Testis (tissue), 3 donors: ENCODE data around the gene CACNA2D3. TPM values are rescaled to one million over a fixed set of nuclear protein-coding genes. Genes with fewer than 3 reads are reported as not detected.

Experiments used
- DNase-seq: peaks from one replicate; pipeline ENCODE4 v3.0.0-alpha.2; 2019
- H3K27ac ChIP-seq, 2 donors: fragments of 200-600 bp; sonication (generic); one replicate each; pipeline ENCODE4 v1.5.1; 2019
- H3K27me3 ChIP-seq: fragments of 200-600 bp; sonication (generic); one replicate; pipeline ENCODE4 v1.5.1; 2019
- H3K36me3 ChIP-seq: fragments of 200-600 bp; sonication (generic); one replicate; pipeline ENCODE4 v1.5.1; 2017; ENCODE audit warnings: low read depth; ENCODE audit errors: missing control alignments
- H3K4me1 ChIP-seq: fragments of 200-600 bp; sonication (generic); one replicate; pipeline ENCODE4 v1.5.1; 2019
- H3K4me3 ChIP-seq, 2 donors: fragments of 200-600 bp; sonication (generic); one replicate each; pipeline ENCODE4 v1.5.1; 2017 to 2019
- H3K9me3 ChIP-seq: fragments of 200-600 bp; sonication (generic); one replicate; pipeline ENCODE4 v1.5.1; 2017
- POLR2A ChIP-seq: fragments of 450-650 bp; IDR thresholded peaks from one replicate; pipeline ENCODE4 v1.6.1; 2017; ENCODE audit warnings: antibody characterized with exemption, mild to moderate bottlenecking, moderate library complexity
- WGBS, 2 donors: methylation state at CpG; one replicate each; pipeline ENCODE4 v1.1.5; 2018; 5-methylcytosine and 5-hydroxymethylcytosine counted together
- intact Hi-C: fragments of 100-400 bp; cut with DNase I; formaldehyde crosslinking; loops from one replicate; pipeline ENCODE4 v1.15.1; 2023; ENCODE audit warnings: low total_unique reads
- polyA plus RNA-seq: library from polyadenylated mRNA; stranded (reverse); fragments of 350-450 nt; fragmentation: Illumina TruSeq; extraction: RNeasy Lipid Tissue Mini Kit (QIAGEN cat#74804); gene quantifications from one replicate; pipeline ENCODE4 v1.2.3, GENCODE V29; 2014; ENCODE audit warnings: low read depth, low replicate concordance; ENCODE audit not compliant: insufficient read depth
- total RNA-seq, 2 donors: library from RNA; depleted of rRNA; stranded (reverse); fragments of >200 nt; gene quantifications; one replicate each; pipeline ENCODE4 v1.2.3, GENCODE V29; 2016
- TF ChIP-seq, protein P1 (sequence below), 3 experiments: fragments of 450-650 bp in 2 of 3; fragments of 200-600 bp in 1 of 3; sonication (generic) in 1 of 3; IDR thresholded peaks; one replicate each; pipeline ENCODE4 v1.5.1; 2016 to 2019; ENCODE audit warnings: antibody characterized with exemption in 3 of 3, mild to moderate bottlenecking in 2 of 3, moderate library complexity in 1 of 3

CACNA2D3 gene
- total and polyA plus RNA-seq, 3 donors from 2014 or later: 10.1 to 16.5 (median 11.2) TPM

DNA sequence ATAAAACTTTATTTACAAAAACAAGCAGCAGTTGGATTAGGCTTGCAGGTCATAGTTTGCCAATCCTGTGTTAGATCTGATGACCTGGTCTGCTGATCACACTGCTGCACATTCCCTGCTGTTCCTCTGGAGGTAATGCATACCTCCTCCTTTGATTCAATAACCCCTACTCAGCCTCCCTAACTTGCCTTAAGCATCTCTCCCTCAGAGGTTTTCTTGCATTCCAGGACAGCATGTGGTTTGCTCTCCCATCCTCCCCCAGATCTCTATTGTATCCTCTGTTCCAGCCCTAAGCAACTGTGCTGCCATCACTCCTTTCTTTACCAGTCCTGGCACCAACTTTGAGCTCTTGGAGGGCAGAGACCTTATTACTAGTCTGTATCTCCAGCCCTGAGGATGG lies 63.4 kb downstream of the CACNA2D3 start:
- Histone ChIP-seq H3K4me3 (no peak overlapping the region), H3K36me3 (no peaks in the 10 kb centered on the region), H3K27ac (no peak overlapping the region), H3K4me1 (no peaks in the 10 kb centered on the region), H3K9me3 (no peaks in the 10 kb centered on the region), H3K27me3 (no peaks in the 10 kb centered on the region)
- intact Hi-C loops: no loop called here
- TF ChIP-seq POLR2A: no peak
- TF ChIP-seq, protein P1, sequence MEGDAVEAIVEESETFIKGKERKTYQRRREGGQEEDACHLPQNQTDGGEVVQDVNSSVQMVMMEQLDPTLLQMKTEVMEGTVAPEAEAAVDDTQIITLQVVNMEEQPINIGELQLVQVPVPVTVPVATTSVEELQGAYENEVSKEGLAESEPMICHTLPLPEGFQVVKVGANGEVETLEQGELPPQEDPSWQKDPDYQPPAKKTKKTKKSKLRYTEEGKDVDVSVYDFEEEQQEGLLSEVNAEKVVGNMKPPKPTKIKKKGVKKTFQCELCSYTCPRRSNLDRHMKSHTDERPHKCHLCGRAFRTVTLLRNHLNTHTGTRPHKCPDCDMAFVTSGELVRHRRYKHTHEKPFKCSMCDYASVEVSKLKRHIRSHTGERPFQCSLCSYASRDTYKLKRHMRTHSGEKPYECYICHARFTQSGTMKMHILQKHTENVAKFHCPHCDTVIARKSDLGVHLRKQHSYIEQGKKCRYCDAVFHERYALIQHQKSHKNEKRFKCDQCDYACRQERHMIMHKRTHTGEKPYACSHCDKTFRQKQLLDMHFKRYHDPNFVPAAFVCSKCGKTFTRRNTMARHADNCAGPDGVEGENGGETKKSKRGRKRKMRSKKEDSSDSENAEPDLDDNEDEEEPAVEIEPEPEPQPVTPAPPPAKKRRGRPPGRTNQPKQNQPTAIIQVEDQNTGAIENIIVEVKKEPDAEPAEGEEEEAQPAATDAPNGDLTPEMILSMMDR (IDR thresholded peaks at IDR 0.05): no peak
- no peak for DNase-seq

DNA sequence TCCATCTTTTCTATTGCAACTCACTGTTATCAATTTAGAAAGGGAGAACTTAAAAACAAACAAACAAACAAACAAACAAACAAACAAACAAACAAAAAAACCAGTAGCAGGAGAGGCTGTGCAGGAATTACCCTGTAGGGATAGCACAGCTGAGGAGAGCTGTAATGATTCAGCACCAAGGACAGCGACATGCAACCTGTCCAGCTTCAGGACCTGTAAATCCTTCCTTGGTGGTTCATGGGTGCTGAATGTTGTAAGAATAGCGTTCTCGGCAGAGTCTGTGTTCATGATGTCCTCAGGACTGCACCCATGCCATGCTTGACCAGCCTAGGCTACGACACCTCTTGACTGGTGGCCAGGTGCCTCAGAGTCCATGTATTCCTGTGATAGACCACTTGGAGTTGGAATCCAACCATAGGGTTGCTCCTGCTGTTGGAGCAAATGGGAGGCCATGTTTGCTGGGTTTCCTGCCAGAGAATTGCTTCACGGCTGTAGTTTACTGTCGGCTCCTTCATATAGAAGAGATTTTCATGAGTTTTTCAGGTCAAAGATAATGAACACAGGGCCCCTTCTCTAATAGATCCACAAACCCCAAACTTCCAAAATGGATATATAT lies 65.9 kb downstream of the CACNA2D3 start:
- WGBS, 2 donors: 52 to 56% methylated on average over 6 of the region's 6 CpGs
- intact Hi-C loops: no loop called here

DNA sequence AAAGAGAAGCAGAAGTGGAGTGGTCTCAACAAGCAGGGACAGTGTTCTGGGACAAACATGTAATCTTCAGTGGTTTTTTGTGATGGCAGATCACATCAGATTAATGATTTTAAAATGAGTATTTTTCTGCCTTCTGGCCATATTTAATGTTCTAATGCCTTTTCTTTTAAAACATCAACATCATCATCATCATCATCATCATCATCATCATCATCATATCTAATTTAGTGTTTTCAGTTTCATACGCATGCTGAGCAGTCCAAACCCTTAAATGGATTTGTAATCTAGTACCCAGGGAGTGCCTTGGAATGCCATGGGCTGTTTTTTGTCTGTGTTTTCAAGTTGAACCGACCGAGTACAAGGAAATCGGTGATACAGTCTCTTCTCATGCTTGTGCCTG lies 68.9 kb downstream of the CACNA2D3 start:
- Histone ChIP-seq H3K9me3 (no peaks in the 10 kb centered on the region), H3K36me3 (no peaks in the 10 kb centered on the region), H3K27ac (no peak overlapping the region), H3K27me3 (no peaks in the 10 kb centered on the region), H3K4me1 (no peaks in the 10 kb centered on the region), H3K4me3 (no peak overlapping the region)
- intact Hi-C loops: no loop called here
- TF ChIP-seq, protein P1 (IDR thresholded peaks at IDR 0.05): no peak
- TF ChIP-seq POLR2A: no peak
- DNase-seq: no peak
- 86 to 92% methylated on average over 4 of the region's 4 CpGs for WGBS, 2 donors

More for the DNA sequence above, 65.9 kb downstream of the CACNA2D3 start:
- Histone ChIP-seq H3K4me3 (no peak overlapping the region), H3K27ac (no peak overlapping the region), H3K36me3 (no peaks in the 10 kb centered on the region), H3K9me3 (no peaks in the 10 kb centered on the region), H3K27me3 (no peaks in the 10 kb centered on the region), H3K4me1 (no peaks in the 10 kb centered on the region)
- peak; percentile 65 for DNase-seq
- TF ChIP-seq, protein P1 (IDR thresholded peaks at IDR 0.05): no peak
- TF ChIP-seq POLR2A: no peak

DNA sequence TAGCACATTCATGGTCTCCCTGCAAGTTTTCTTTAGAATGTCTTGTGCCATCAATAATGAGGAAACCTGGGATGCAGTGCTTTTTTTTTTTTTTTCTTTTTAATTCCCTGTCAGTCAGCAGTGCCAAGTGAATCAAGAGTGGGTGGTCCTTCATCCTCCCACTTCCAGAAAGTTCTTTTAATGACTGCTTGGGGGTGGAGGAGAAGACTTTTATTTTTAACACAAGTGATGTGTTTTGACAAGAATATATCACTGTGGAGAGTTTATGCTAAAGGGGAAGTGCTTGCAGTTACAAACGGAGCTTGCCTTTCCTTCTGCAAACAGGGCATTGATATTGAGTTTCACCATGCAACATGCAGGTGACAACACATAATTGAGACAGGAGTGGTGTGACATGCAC lies 69.7 kb downstream of the CACNA2D3 start:
- no peak for DNase-seq
- no peaks in the 10 kb centered on the region for H3K4me1 ChIP-seq
- no peaks in the 10 kb centered on the region for H3K27me3 ChIP-seq
- no peak overlapping the region for H3K4me3 ChIP-seq
- TF ChIP-seq, protein P1 (IDR thresholded peaks at IDR 0.05): no peak
- TF ChIP-seq POLR2A: no peak
- 33 to 61% methylated on average over 1 of the region's 1 CpG for WGBS, 2 donors
- no peaks in the 10 kb centered on the region for H3K9me3 ChIP-seq
- no peaks in the 10 kb centered on the region for H3K36me3 ChIP-seq
- intact Hi-C loops: no loop called here
- no peak overlapping the region for H3K27ac ChIP-seq

DNA sequence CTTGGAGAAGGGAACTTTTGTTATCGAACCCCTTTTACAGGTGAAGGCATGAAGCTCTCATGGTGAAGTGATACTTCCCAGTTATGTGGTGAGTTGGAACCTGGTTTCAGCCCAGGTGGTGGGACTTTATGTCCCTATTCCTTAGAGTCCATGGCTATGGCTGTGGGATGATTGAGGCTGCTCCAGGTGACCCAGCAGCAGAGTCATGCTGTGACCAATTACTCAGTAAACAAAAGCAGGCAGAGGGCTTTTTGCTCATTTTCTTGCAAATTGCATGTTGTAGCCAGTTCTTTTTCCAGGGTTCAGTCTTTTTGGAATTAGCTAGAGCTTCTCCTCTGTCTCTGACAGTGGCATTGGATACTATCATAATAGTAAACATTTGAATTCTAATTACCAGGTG lies 70.7 kb downstream of the CACNA2D3 start:
- no peak overlapping the region for H3K4me3 ChIP-seq
- no peak overlapping the region for H3K27ac ChIP-seq
- H3K4me1 ChIP-seq: no peaks in the 10 kb centered on the region
- TF ChIP-seq, protein P1 (IDR thresholded peaks at IDR 0.05): no peak
- no peak for TF ChIP-seq POLR2A
- H3K9me3 ChIP-seq: no peaks in the 10 kb centered on the region
- intact Hi-C loops: no loop called here
- DNase-seq: no peak
- 100% methylated on average over 1 of the region's 1 CpG for WGBS, 2 donors
- no peaks in the 10 kb centered on the region for H3K36me3 ChIP-seq
- no peaks in the 10 kb centered on the region for H3K27me3 ChIP-seq
